LNCAP (cell line): ENCODE results near the gene ABCB11.

Experiments
- TF ChIP-seq, protein P1 (sequence below): fragments of 450-650 bp; IDR thresholded peaks from 2 replicates; pipeline ENCODE4 v1.5.1; 2017; ENCODE audit warnings: mild to moderate bottlenecking

ABCB11 gene

DNA sequence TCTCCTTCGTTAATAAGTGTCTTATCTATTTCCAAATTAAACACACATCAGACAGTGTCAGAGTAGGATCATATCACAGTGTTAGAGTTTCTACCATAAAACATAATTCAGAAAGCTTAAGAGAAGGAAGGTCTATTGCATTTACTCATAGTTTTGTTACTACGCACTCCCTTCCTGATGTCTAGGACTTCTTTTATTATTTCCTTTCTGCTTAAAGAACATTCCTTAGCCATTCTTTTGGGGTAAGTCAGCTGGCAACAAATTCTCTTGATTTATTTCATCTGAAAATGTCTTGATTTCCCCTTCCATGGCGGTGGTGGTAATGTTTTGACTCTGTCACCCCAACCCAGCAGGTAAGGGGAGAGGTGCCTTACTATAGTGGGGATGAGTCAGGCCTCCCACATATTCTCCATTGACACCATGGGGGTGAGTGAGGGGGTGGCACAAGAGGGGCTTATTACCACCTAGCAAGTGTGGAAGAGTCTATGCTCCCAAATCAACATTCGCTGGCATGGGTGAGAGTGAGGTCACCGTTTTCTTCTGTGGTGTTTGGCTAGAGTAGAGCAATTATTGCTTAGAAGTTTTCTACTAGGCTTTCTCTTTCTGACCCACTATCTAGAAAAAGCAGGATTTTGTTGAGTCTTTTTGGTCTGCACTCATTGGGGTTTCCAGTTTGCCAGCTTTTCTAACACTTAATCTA lies 29.9 kb downstream of the ABCB11 start:
- TF ChIP-seq, protein P1, sequence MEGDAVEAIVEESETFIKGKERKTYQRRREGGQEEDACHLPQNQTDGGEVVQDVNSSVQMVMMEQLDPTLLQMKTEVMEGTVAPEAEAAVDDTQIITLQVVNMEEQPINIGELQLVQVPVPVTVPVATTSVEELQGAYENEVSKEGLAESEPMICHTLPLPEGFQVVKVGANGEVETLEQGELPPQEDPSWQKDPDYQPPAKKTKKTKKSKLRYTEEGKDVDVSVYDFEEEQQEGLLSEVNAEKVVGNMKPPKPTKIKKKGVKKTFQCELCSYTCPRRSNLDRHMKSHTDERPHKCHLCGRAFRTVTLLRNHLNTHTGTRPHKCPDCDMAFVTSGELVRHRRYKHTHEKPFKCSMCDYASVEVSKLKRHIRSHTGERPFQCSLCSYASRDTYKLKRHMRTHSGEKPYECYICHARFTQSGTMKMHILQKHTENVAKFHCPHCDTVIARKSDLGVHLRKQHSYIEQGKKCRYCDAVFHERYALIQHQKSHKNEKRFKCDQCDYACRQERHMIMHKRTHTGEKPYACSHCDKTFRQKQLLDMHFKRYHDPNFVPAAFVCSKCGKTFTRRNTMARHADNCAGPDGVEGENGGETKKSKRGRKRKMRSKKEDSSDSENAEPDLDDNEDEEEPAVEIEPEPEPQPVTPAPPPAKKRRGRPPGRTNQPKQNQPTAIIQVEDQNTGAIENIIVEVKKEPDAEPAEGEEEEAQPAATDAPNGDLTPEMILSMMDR, result no peak

DNA sequence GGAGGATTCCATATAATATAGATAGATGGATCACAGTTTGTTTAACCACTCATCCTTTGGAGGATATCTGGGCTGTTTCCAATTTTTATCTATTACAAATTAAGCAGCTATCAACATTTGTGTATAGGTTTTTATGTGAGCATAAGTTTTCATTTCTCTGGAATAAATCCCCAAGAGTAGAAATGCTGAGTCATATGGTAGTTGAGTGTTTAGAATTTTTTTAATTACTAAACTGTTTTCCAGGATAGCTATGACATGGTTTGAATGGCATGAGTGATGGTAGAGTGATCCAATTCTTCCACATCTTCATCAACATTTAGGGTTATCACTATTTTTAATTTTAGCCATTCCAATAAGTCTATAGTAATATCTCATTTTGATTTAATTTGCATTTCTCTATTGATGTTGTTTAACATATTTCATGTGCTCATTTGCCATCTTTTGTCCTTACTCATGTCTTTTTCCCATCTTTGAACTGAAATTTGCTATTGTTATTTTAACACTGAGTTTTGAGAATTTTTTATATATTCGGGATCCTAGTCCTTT lies 31.4 kb downstream of the ABCB11 start:
- TF ChIP-seq, protein P1, result no peak

DNA sequence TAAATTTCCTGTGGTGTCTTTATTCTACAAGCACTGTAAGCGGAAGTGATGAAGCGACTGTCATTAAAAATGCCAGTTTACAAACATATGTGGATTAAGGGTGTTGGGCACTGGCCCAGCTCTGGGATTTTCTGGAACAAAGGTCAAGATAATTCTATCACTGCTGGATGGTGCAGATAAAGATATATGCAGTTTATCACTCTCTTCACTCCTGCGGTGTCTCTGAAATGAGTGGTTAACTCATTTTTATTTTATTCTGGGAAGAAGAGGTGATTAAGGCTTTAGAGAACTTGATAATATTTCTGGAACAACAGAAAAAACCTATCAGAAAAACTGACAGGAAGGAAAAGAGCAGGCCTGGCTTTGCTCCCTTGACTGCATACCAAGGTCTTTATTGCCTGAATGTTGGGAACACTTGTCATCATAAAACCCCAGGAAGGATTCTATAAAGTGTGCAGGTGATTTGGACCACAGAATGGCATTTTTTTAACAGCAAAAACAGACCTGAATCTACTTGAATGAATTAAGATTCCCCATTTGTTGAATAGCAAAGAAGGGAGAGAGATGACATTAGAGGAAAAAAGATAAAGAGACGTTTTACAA lies 32.4 kb downstream of the ABCB11 start:
- TF ChIP-seq, protein P1, result no peak

DNA sequence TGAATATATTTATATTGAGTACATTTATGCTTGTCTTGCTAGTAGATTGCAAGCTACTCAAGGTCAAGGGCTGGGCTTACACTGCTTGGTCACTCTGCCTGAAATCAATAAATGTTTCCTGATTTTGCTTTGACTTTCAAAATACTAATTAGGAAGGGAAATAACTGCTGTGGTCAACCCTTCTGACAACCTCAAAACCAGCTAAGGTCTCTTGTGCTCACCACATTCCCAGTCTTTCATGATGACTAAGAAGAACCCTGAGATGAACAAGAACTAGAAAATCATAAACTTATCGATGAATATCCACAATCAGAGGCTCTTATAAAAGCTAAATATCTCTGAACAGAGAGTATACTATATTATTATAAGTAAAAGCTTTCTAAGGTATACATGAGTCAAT lies 33.3 kb downstream of the ABCB11 start:
- TF ChIP-seq, protein P1, result no peak

DNA sequence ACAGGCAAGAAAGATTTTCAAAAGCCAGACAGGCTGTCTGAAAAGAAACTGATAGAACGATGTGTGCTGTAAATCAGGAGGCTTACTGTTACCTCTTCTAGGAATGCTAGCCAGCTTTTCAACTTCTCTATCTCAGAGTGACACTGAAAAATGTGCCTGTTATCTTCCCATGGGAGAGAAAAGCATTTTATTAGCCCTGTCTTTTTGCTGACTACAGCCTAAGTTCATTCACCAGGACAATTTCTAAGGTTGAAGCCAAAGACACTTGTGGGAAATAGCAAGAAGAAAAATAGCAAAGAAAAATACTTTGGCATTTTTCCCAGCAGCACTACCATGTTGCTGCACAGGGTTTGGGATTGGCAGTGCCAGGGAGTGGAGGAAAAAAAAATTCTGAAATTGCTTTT lies 34.0 kb downstream of the ABCB11 start:
- TF ChIP-seq, protein P1, result no peak

DNA sequence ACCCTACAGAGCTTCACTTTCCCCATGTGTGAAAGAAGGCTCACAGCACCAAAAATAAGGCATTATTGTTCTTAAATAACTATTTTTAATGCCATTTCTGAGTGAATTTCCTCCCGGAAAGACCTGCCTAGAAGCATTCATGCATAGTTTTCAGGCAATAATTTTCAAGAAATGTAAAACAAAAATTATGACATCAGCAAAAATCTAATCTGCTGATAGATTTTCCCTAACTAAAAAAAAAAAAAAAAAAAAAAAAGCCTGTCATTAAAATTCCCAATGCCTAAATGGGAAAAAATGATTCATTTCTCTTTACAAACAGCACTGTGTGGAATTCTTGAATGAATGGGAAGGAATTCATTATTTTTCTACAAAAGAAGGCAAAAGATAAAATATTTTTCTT lies 35.4 kb downstream of the ABCB11 start:
- TF ChIP-seq, protein P1, result no peak

DNA sequence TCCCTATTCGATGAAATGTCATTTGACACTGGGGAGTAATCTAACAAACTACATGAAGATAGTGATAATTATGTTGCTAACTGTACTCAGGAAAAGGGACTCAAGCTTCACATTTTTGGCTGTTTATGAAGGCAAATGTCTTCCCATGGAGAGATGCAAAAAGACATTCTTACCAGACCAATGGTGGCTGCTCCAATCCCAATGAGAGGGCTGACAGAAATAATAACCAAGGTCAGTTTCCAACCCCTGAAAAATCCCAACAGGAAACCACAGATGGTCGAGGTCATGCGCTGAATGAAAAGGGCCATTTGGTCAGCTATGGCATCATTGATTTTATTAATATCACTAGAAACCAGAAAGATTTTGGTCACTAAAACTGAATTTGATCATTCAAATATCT lies 37.6 kb downstream of the ABCB11 start:
- TF ChIP-seq, protein P1, result no peak
